K562 (cell line): ENCODE measurements around the gene PPM1H. TPM values are rescaled to one million over a fixed set of nuclear protein-coding genes. Genes with fewer than 3 reads are reported as not detected.

Source experiments
- ATAC-seq: fragments of 200-7000 bp; cut with Tn5 transposase; 3 replicates; pipeline ENCODE4 v1.9.1; 2020; ENCODE audit warnings: moderate library complexity
- BruUV-seq: library from RNA; stranded (reverse); fragments of 400-500 nt; replicated peaks from 2 replicates; lab custom pipeline; 2021; lab: Mats Ljungman, UMichigan
- CTCF ChIA-PET: fragments of 300-600 bp; formaldehyde crosslinking; extraction: SDS; loops from one replicate; lab custom pipeline; 2021; ENCODE audit warnings: low intra/inter-chr PET ratio; lab: Yijun Ruan, JAX
- POLR2A ChIA-PET: fragments of 300-600, 350-650 bp; sonication (Branson Sonifier 250); formaldehyde crosslinking; extraction: SDS; loops from one replicate; lab custom pipeline; 2021; ENCODE audit warnings: antibody characterized with exemption, inconsistent platforms; lab: Yijun Ruan, JAX
- DNase-seq, 4 experiments: peaks; one replicate each; pipeline versions ENCODE4 v3.0.0 to v3.0.0-alpha.2; 2011 to 2018; ENCODE audit warnings: low spot score in 3 of 4, mixed read lengths in 3 of 4; ENCODE audit errors: extremely low read depth in 1 of 4
- FAIRE-seq: peaks from 2 replicates; lab custom pipeline; 2011; peaks lifted over from hg19 to GRCh38; lab: Jason Lieb, UNC
- H2AFZ ChIP-seq: 2 replicates; pipeline ENCODE4 v1.6.0; 2011; ENCODE audit warnings: low read depth, low read length, control low read depth, inconsistent platforms
- H3K27ac ChIP-seq: fragments of 200-600 bp; 3 replicates; pipeline ENCODE4 v1.8.0; 2011; ENCODE audit warnings: low read depth, mild to moderate bottlenecking, control low read depth, inconsistent platforms, low read length, moderate library complexity, mixed read lengths; ENCODE audit errors: extremely low read depth
- H3K27me3 ChIP-seq, 2 experiments: fragments of 300-600 bp in 1 of 2; 2 replicates in 1 of 2; 3 replicates in 1 of 2; pipeline versions ENCODE4 v1.6.0 to v1.8.0; 2011; ENCODE audit warnings: inconsistent platforms in 2 of 2, low read length in 2 of 2, mild to moderate bottlenecking in 1 of 2, mixed read lengths in 1 of 2, moderate library complexity in 1 of 2; ENCODE audit not compliant: control insufficient read depth in 2 of 2, insufficient read depth in 2 of 2
- H3K36me3 ChIP-seq: fragments of 300-600 bp; 3 replicates; pipeline ENCODE4 v1.8.0; 2011; ENCODE audit warnings: mild to moderate bottlenecking, low read length, inconsistent platforms; ENCODE audit not compliant: control insufficient read depth, insufficient read depth
- H3K4me1 ChIP-seq, 2 experiments: fragments of 200-600 bp in 1 of 2; replicated peaks in 1 of 2; 2 replicates in 1 of 2; 3 replicates in 1 of 2; pipeline versions ENCODE4 v1.5.1 to v1.8.0; 2011; ENCODE audit warnings: inconsistent platforms in 2 of 2, low read length in 2 of 2, mild to moderate bottlenecking in 1 of 2, mixed read lengths in 1 of 2, moderate library complexity in 1 of 2; ENCODE audit not compliant: control insufficient read depth in 2 of 2, insufficient read depth in 2 of 2
- H3K4me2 ChIP-seq: 2 replicates; pipeline ENCODE4 v1.6.1; 2011; ENCODE audit warnings: low read length, control low read depth, inconsistent platforms, mixed read lengths; ENCODE audit not compliant: insufficient read depth
- H3K4me3 ChIP-seq: fragments of 200-600 bp; sonication (generic), shearing (Covaris generic); 2 replicates; pipeline ENCODE4 v1.5.1; 2016; ENCODE audit warnings: control low read depth, inconsistent platforms
- H3K79me2 ChIP-seq: fragments of 200-600 bp; 3 replicates; pipeline ENCODE4 v1.8.0; 2011; ENCODE audit warnings: low read length, inconsistent platforms; ENCODE audit not compliant: control insufficient read depth, insufficient read depth
- H3K9ac ChIP-seq, 2 experiments: 2 replicates each; pipeline versions ENCODE4 v1.6.0 to v1.6.1; 2011; ENCODE audit warnings: low read depth in 2 of 2, low read length in 2 of 2, control low read depth in 1 of 2, inconsistent platforms in 1 of 2, mild to moderate bottlenecking in 1 of 2, mixed read lengths in 1 of 2; ENCODE audit not compliant: insufficient read depth in 1 of 2
- H3K9me1 ChIP-seq: one replicate; pipeline ENCODE4 v1.6.0; 2011; ENCODE audit warnings: inconsistent platforms, mild to moderate bottlenecking, low read length, moderate library complexity; ENCODE audit not compliant: control insufficient read depth, insufficient read depth
- H3K9me3 ChIP-seq: replicated peaks from 2 replicates; pipeline ENCODE4 v1.5.1; 2011; ENCODE audit warnings: low read depth, low read length, inconsistent platforms; ENCODE audit not compliant: control insufficient read depth, insufficient read depth
- H4K20me1 ChIP-seq: replicated peaks from 2 replicates; pipeline ENCODE4 v1.6.1; 2011; ENCODE audit warnings: low read length, inconsistent platforms, mixed read lengths; ENCODE audit not compliant: control insufficient read depth, insufficient read depth
- BACH1 ChIP-seq: fragments of 200-800 bp; sonication (Bioruptor generic); IDR thresholded peaks from 2 replicates; pipeline ENCODE4 v1.6.1; 2016; ENCODE audit warnings: missing genetic modification characterization, missing compliant biosample characterization
- BCL6 ChIP-seq: fragments of 250-450 bp; sonication (Bioruptor Pico); IDR thresholded peaks from 2 replicates; pipeline ENCODE4 v1.4.0; 2020
- BHLHE40 ChIP-seq: IDR thresholded peaks from 2 replicates; pipeline ENCODE4 v1.6.1; 2011; ENCODE audit warnings: low read length, improper control_type of control experiment
- BRF1 ChIP-seq: IDR thresholded peaks from 3 replicates; pipeline ENCODE4 v1.6.1; 2011; ENCODE audit warnings: borderline replicate concordance, mild to moderate bottlenecking; ENCODE audit not compliant: insufficient read length; ENCODE audit errors: extremely low read depth
- ERF ChIP-seq: fragments of 450-650 bp; formaldehyde crosslinking; IDR thresholded peaks from 2 replicates; pipeline ENCODE4 v1.4.0; 2020; ENCODE audit warnings: mild to moderate bottlenecking, mixed read lengths
- ETS2 ChIP-seq: IDR thresholded peaks from 2 replicates; pipeline ENCODE4 v1.6.1; 2016; ENCODE audit warnings: borderline replicate concordance, missing genetic modification characterization, mild to moderate bottlenecking, moderate library complexity, missing compliant biosample characterization; ENCODE audit not compliant: poor library complexity, severe bottlenecking
- KAT2B ChIP-seq: IDR thresholded peaks from one replicate; pipeline ENCODE4 v1.6.1; 2012; ENCODE audit warnings: low read depth, mild to moderate bottlenecking, control low read depth, inconsistent platforms, low read length, moderate library complexity
- MTA2 ChIP-seq: fragments of 450-650 bp; IDR thresholded peaks from 2 replicates; pipeline ENCODE4 v1.6.1; 2016; ENCODE audit warnings: low read depth
- SETDB1 ChIP-seq: IDR thresholded peaks from one replicate; pipeline ENCODE4 v1.6.1; 2012; ENCODE audit warnings: low read length, control low read depth, inconsistent platforms
- SMARCE1 ChIP-seq: fragments of 450-650 bp; IDR thresholded peaks from 2 replicates; pipeline ENCODE4 v1.7.1; 2016; ENCODE audit warnings: mild to moderate bottlenecking
- STAT5B ChIP-seq: fragments of 250-450 bp; sonication (Bioruptor Pico); IDR thresholded peaks from 2 replicates; pipeline ENCODE4 v1.8.0; 2021; ENCODE audit warnings: mild to moderate bottlenecking, inconsistent platforms
- TBL1XR1 ChIP-seq, 2 experiments: IDR thresholded peaks; 2 replicates each; pipeline ENCODE4 v1.6.1; 2012; ENCODE audit warnings: improper control_type of control experiment in 2 of 2, low read length in 2 of 2, mild to moderate bottlenecking in 1 of 2
- TRIM24 ChIP-seq, 2 experiments: fragments of 450-650 bp; IDR thresholded peaks; 2 replicates each; pipeline ENCODE4 v1.6.1; 2016
- ZFP91 ChIP-seq: sonication (generic); formaldehyde crosslinking; IDR thresholded peaks from 2 replicates; pipeline ENCODE4 v1.8.0; 2022; ENCODE audit warnings: mild to moderate bottlenecking, missing genetic modification reagents
- WGBS: fragments of 100-300 bp; shearing (Covaris generic); methylation state at CpG from one replicate; pipeline ENCODE4 v1.1.6; 2016; ENCODE audit warnings: low coverage, mixed read lengths; ENCODE audit not compliant: insufficient coverage; ENCODE audit errors: missing lambda C conversion rate; 5-methylcytosine and 5-hydroxymethylcytosine counted together
- in situ Hi-C: fragments of 300-500 bp; cut with MboI; formaldehyde crosslinking; loops from 4 replicates; pipeline ENCODE4 v1.15.0; 2018; ENCODE audit warnings: inconsistent platforms, mixed read lengths
- intact Hi-C: fragments of 100-400 bp; cut with micrococcal nuclease; formaldehyde crosslinking; loops from 2 replicates; pipeline ENCODE4 v1.14.2; 2022
- polyA plus RNA-seq, 8 experiments: library from polyadenylated mRNA; depleted of rRNA in 4 of 8; stranded (reverse) in 5 of 8; unstranded in 3 of 8; fragments of >200 nt; fragmentation: Nextera tagmentation in 2 of 8; fragmentation: Illumina TruSeq in 1 of 8; extraction: Ambion mirVana in 2 of 8; extraction: Trizol in 1 of 8; gene quantifications; 2 replicates each; pipeline versions ENCODE4 v1.2.1 to v1.2.3, GENCODE V29; 2011 to 2014; ENCODE audit warnings: inconsistent platforms in 1 of 8, missing spikeins in 1 of 8
- total RNA-seq, 7 experiments: library from RNA; depleted of rRNA in 6 of 7; stranded (reverse); fragments of >200 nt in 6 of 7; fragmentation: Illumina TruSeq in 2 of 7; extraction: Trizol in 2 of 7; gene quantifications; 2 replicates each; pipeline versions ENCODE4 v1.2.1 to v1.2.3, GENCODE V29; 2011 to 2021; ENCODE audit warnings: low replicate concordance in 1 of 7
- TF ChIP-seq, protein P1 (sequence below): fragments of 450-650 bp; IDR thresholded peaks from 2 replicates; pipeline ENCODE4 v1.6.1; 2016; ENCODE audit warnings: borderline replicate concordance

The PPM1H gene
- total and polyA plus RNA-seq, 9 of the 15 experiments (the other 6 are each of a cell fraction or from before 2014, with no cell fraction given) = 5.3 to 29.3 (median 11.3) TPM

GRCh38 chr12:62629413-62629812 lies 305.5 kb downstream of the PPM1H start:
- no peak overlapping the region for H3K27ac ChIP-seq
- no peak overlapping the region for H3K4me3 ChIP-seq
- H3K4me2 ChIP-seq = no peak overlapping the region
- ChIA-PET POLR2A (interaction anchor here (0.6 to 1.3 kb wide), 4 partner anchors 9 to 79 kb away, joined by 3 to 4 read pairs (median 3); no protein-coding TSS in a partner anchor), CTCF (no interaction called here)
- no peak overlapping the region for H3K9ac ChIP-seq
- FAIRE-seq = no peak
- no TSS peak for BruUV-seq
- 4% methylated on average over 4 of the region's 4 CpGs for WGBS
- no peaks in the 10 kb centered on the region for H3K79me2 ChIP-seq
- no peak for ATAC-seq
- no peaks in the 10 kb centered on the region for H4K20me1 ChIP-seq
- H2AFZ ChIP-seq = no peak overlapping the region
- H3K36me3 ChIP-seq = no peaks in the 10 kb centered on the region
- TF ChIP-seq SMARCE1 = no peak
- H3K4me1 ChIP-seq = peaks cover 0 to 11% of the 10 kb centered on the region in 2 experiments; a peak in 3 of 5 replicates
- peaks cover 33 to 39% of the 10 kb centered on the region in 2 experiments for H3K27me3 ChIP-seq
- in situ Hi-C loops (no loop called here), intact Hi-C loops (no loop called here)
- no peak for DNase-seq
- no peaks in the 10 kb centered on the region for H3K9me1 ChIP-seq
- no peaks in the 10 kb centered on the region for H3K9me3 ChIP-seq

DNA sequence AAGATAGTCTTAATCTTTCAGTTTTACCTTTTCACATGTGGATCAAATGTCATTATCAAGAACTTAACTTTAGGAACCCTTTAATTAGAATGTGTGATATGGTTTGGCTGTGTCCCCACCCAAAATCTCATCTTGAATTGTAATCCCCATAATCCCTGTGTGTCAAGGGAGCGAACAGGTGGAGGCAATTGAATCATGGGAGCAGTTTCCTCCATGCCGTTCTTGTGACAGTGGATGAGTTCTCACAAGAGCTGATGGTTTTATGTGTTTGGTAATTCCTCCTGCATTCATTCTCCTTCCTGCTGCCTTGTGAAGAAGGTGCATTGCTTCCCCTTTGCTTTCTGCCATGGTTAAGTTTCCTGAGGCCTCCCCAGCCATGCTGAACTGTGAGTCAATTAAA lies 307.8 kb downstream of the PPM1H start:
- no peak for FAIRE-seq
- Histone ChIP-seq H3K4me3 (no peak overlapping the region), H3K9ac (no peak overlapping the region), H3K36me3 (no peaks in the 10 kb centered on the region), H3K4me2 (no peak overlapping the region), H3K9me1 (no peaks in the 10 kb centered on the region), H3K4me1 (peaks cover 0 to 7% of the 10 kb centered on the region in 2 experiments; a peak in 3 of 5 replicates), H3K79me2 (no peaks in the 10 kb centered on the region), H3K27ac (no peak overlapping the region), H2AFZ (no peak overlapping the region), H3K27me3 (peaks cover 25 to 34% of the 10 kb centered on the region in 2 experiments), H4K20me1 (no peaks in the 10 kb centered on the region), H3K9me3 (no peaks in the 10 kb centered on the region)
- ATAC-seq = no peak
- intact Hi-C loops = no loop called here
- in situ Hi-C loops = no loop called here
- DNase-seq = no peak
- ChIA-PET POLR2A (no interaction called here), CTCF (no interaction called here)
- WGBS = 15% methylated on average over 2 of the region's 2 CpGs
- BruUV-seq = no TSS peak
- no peak for TF ChIP-seq STAT5B (CRISPR knock-in tag)
- no peak for TF ChIP-seq ZFP91 (CRISPR knock-in tag)
- TF ChIP-seq MTA2 = no peak
- no peak for TF ChIP-seq KAT2B
- TF ChIP-seq BRF1 = no peak
- no peak for TF ChIP-seq TRIM24 (IDR thresholded peaks at IDR 0.05)
- TF ChIP-seq, protein P1, sequence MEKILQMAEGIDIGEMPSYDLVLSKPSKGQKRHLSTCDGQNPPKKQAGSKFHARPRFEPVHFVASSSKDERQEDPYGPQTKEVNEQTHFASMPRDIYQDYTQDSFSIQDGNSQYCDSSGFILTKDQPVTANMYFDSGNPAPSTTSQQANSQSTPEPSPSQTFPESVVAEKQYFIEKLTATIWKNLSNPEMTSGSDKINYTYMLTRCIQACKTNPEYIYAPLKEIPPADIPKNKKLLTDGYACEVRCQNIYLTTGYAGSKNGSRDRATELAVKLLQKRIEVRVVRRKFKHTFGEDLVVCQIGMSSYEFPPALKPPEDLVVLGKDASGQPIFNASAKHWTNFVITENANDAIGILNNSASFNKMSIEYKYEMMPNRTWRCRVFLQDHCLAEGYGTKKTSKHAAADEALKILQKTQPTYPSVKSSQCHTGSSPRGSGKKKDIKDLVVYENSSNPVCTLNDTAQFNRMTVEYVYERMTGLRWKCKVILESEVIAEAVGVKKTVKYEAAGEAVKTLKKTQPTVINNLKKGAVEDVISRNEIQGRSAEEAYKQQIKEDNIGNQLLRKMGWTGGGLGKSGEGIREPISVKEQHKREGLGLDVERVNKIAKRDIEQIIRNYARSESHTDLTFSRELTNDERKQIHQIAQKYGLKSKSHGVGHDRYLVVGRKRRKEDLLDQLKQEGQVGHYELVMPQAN = no peak
- no peak for TF ChIP-seq SETDB1
- no peak for TF ChIP-seq TBL1XR1 (IDR thresholded peaks at IDR 0.05; ENCODE audit: low read length in 2 of 2)
- TF ChIP-seq BHLHE40 = no peak
- TF ChIP-seq ETS2 (tag) = no peak
- no peak for TF ChIP-seq ERF (CRISPR knock-in tag)
- no peak for TF ChIP-seq BCL6 (CRISPR knock-in tag)
- TF ChIP-seq BACH1 (tag) = no peak
